PC-9 (cell line): ENCODE results near the gene EMILIN1. TPM values are rescaled to one million over a fixed set of nuclear protein-coding genes. Genes with fewer than 3 reads are reported as not detected.

Experiments
- BruUV-seq: library from RNA; stranded (reverse); fragments of 400-500 nt; replicated peaks from 2 replicates; lab custom pipeline; 2021; lab: Mats Ljungman, UMichigan
- CTCF ChIA-PET: fragments of 300-600 bp; sonication (Branson Sonifier 250); formaldehyde crosslinking; loops from one replicate; lab custom pipeline; 2022; ENCODE audit warnings: antibody characterized with exemption; lab: Charles Lee
- POLR2A ChIA-PET: fragments of 300-600 bp; sonication (Branson Sonifier 250); formaldehyde crosslinking; loops from one replicate; lab custom pipeline; 2022; ENCODE audit warnings: antibody characterized with exemption; ENCODE audit not compliant: unreplicated experiment; lab: Charles Lee
- DNase-seq, 2 experiments: peaks; one replicate each; pipeline versions ENCODE4 v3.0.0 to v3.0.0-alpha.2; 2015 to 2022; ENCODE audit warnings: mixed read lengths in 1 of 2
- H2AFZ ChIP-seq: fragments of 200-600 bp; sonication (generic); 2 replicates; pipeline ENCODE4 v1.8.1; 2017; ENCODE audit warnings: antibody characterized with exemption
- H3F3A ChIP-seq: fragments of 200-600 bp; sonication (generic); 2 replicates; pipeline ENCODE4 v1.8.1; 2017; ENCODE audit warnings: antibody characterized with exemption, mild to moderate bottlenecking, low read depth; ENCODE audit not compliant: insufficient read depth
- H3K27ac ChIP-seq: fragments of 200-600 bp; sonication (generic); 2 replicates; pipeline ENCODE4 v1.6.1; 2016; ENCODE audit warnings: mixed run types
- H3K27me3 ChIP-seq: fragments of 200-600 bp; sonication (generic); 2 replicates; pipeline ENCODE4 v1.6.1; 2016; ENCODE audit warnings: low read depth, mixed run types; ENCODE audit not compliant: insufficient read depth
- H3K36me3 ChIP-seq: fragments of 200-600 bp; sonication (generic); 2 replicates; pipeline ENCODE4 v1.6.1; 2016; ENCODE audit warnings: low read depth, mixed run types
- H3K4me1 ChIP-seq: fragments of 200-600 bp; sonication (generic); replicated peaks from 2 replicates; pipeline ENCODE4 v1.6.1; 2016; ENCODE audit warnings: mixed run types; ENCODE audit not compliant: insufficient read depth
- H3K4me2 ChIP-seq: fragments of 200-600 bp; sonication (generic); 2 replicates; pipeline ENCODE4 v1.6.1; 2017; ENCODE audit warnings: mixed run types
- H3K4me3 ChIP-seq: fragments of 200-600 bp; sonication (generic); 2 replicates; pipeline ENCODE4 v1.6.1; 2016; ENCODE audit warnings: mixed run types
- H3K79me2 ChIP-seq: fragments of 200-600 bp; sonication (generic); 2 replicates; pipeline ENCODE4 v1.6.1; 2017; ENCODE audit warnings: low read depth, mixed run types
- H3K9me2 ChIP-seq: fragments of 200-600 bp; sonication (generic); 2 replicates; pipeline ENCODE4 v1.8.1; 2017; ENCODE audit warnings: mild to moderate bottlenecking; ENCODE audit not compliant: insufficient read depth
- H3K9me3 ChIP-seq: fragments of 200-600 bp; sonication (generic); 2 replicates; pipeline ENCODE4 v1.8.1; 2016; ENCODE audit warnings: low read depth; ENCODE audit not compliant: insufficient read depth
- H4K20me1 ChIP-seq: fragments of 200-600 bp; sonication (generic); 2 replicates; pipeline ENCODE4 v1.8.1; 2017; ENCODE audit not compliant: insufficient read depth
- EZH2 ChIP-seq: fragments of 200-600 bp; sonication (generic); IDR thresholded peaks from 2 replicates; pipeline ENCODE4 v1.8.0; 2017; ENCODE audit warnings: antibody characterized with exemption, low read depth
- intact Hi-C: fragments of 100-400 bp; cut with micrococcal nuclease; formaldehyde crosslinking; loops from one replicate; pipeline ENCODE4 v1.10.0; 2022; ENCODE audit not compliant: unreplicated experiment
- total RNA-seq: library from RNA; stranded (reverse); gene quantifications from 2 replicates; pipeline ENCODE4 v1.2.3, GENCODE V29; 2021
- TF ChIP-seq, protein P1 (sequence below): fragments of 200-600 bp; sonication (generic); conservative IDR thresholded peaks from 2 replicates; pipeline ENCODE4 v1.6.1; 2017; ENCODE audit warnings: mixed run types, antibody characterized with exemption, mild to moderate bottlenecking, moderate library complexity

EMILIN1 gene
- total RNA-seq, 1 experiment from 2014 or later = 1.6 TPM

DNA sequence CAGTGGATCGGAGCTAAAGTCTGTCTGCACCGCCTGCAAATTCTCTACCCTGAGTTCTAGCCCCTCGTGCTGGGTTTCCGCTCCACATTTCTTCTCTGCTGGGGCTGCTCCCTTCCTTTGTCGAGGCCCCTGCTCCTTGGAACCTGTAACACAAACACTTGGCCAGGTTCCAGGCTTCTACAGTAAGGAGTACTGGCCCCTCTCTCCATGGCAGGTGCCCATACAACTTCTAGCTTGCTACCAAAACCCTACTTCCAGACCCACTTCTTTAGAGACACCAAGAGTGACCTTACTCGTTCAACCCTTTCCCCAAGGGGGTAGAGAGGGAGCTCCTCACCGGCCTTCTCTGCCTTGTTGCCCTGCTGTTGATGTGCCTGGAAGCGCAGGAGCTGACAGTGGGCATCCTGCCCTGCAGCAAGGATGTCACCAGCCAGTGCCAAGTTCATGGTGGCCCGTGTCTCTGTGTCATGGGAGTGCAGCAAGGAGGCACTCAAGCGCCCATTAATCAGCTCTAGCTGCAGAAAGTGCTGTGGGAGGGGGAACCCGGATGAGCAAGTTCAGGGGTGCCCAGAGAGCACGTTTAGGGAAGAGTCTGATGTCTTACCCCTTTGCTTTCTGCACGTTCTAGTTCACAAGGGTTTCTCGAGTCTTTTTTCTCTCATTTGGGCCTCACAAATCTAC is 54.9 kb downstream of the EMILIN1 start:
- Histone ChIP-seq H3K4me2 (peak overlapping the region; percentile 89), H3F3A (peaks cover 10% of the 10 kb centered on the region; the same call in 1 of the 2 replicates), H3K9me3 (no peaks in the 10 kb centered on the region), H3K36me3 (0 out of 2 replicates have a peak, but pooled peaks cover 8% of the 10 kb centered on the region), H2AFZ (no peak overlapping the region), H3K27me3 (no peaks in the 10 kb centered on the region), H3K4me1 (peaks cover 10% of the 10 kb centered on the region), H3K9me2 (no peaks in the 10 kb centered on the region), H4K20me1 (peaks cover 7% of the 10 kb centered on the region; the same call in 1 of the 2 replicates), H3K4me3 (peak overlapping the region; percentile 83), H3K27ac (no peak overlapping the region), H3K79me2 (peaks cover 19% of the 10 kb centered on the region)
- CTCF ChIA-PET = interaction anchor here (0.6 to 1.2 kb wide), 2 partner anchors 58 to 221 kb away, joined by 3 read pairs; no protein-coding TSS in a partner anchor
- intact Hi-C loops = loop anchor here (10.0 kb wide), 1 partner anchor 81 kb away; the partner anchor contains the start of genes ATRAID, CAD and SLC5A6
- BruUV-seq = TSS peak; percentile 66
- no peak for DNase-seq
- TF ChIP-seq EZH2 = no peak
- TF ChIP-seq, protein P1, sequence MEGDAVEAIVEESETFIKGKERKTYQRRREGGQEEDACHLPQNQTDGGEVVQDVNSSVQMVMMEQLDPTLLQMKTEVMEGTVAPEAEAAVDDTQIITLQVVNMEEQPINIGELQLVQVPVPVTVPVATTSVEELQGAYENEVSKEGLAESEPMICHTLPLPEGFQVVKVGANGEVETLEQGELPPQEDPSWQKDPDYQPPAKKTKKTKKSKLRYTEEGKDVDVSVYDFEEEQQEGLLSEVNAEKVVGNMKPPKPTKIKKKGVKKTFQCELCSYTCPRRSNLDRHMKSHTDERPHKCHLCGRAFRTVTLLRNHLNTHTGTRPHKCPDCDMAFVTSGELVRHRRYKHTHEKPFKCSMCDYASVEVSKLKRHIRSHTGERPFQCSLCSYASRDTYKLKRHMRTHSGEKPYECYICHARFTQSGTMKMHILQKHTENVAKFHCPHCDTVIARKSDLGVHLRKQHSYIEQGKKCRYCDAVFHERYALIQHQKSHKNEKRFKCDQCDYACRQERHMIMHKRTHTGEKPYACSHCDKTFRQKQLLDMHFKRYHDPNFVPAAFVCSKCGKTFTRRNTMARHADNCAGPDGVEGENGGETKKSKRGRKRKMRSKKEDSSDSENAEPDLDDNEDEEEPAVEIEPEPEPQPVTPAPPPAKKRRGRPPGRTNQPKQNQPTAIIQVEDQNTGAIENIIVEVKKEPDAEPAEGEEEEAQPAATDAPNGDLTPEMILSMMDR = no peak; the same call in 1 of the 2 replicates
- POLR2A ChIA-PET = no interaction called here

DNA sequence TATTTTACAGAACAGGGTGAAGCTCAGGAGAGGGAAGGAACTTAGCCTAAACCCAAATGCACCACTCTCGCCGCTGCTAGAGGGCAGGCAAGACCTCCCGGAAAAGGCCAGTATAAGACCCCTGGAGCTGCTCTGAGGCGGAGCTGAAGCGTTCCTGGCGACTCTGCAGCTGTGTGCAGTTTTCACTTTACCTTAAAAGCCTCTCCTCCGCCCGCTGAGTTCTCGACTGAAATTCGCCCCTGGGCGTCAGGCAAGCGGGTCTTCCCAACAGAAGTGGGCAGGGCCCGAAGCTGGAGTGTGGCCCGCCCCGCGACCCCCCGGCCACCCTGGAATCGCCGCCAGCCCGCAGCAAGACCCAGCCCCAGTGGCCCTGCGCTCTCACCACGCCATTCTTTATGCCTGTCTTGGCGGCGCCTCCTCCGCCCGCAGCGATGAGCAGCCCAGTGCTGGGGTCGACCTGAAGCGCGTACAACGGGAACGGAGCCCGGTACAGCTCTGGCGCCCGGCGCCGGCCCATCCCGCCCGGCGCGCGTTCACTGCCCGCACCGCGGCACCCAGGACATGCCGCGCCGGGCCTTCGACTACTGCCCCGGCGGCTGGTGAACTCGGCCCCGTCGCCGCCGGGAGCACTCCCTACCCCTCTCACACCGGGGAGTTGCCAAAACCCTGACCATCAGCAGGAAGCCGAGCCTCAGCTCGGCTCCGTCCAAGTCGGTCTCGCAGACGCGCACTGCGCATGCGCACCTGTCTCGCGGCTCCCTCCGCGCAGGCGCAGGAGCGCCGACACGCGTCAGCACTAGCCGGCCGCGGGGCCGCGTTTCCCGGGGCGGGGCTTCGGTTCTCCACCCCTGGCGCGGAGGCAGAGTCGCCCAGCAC is 55.7 kb downstream of the EMILIN1 start, which contains the start of gene PREB:
Gene PREB, minus strand, starts transcription at position 732 of the 876 bp plus-strand sequence. Its CDS starts 215 bp downstream, at position 517.
- Histone ChIP-seq H3K4me1 (peaks cover 10% of the 10 kb centered on the region), H3K9me3 (no peaks in the 10 kb centered on the region), H3K36me3 (0 out of 2 replicates have a peak, but pooled peaks cover 8% of the 10 kb centered on the region), H3K79me2 (peaks cover 19% of the 10 kb centered on the region), H2AFZ (peak within 1 kb of the TSS; percentile 94), H4K20me1 (peaks cover 7% of the 10 kb centered on the region; the same call in 1 of the 2 replicates), H3K4me3 (peak within 1 kb of the TSS; percentile 83), H3K27me3 (no peaks in the 10 kb centered on the region), H3F3A (peaks cover 10% of the 10 kb centered on the region; the same call in 1 of the 2 replicates), H3K9me2 (no peaks in the 10 kb centered on the region), H3K27ac (peak within 1 kb of the TSS; percentile 12; the same call in 1 of the 2 replicates), H3K4me2 (peak within 1 kb of the TSS; percentile 89)
- POLR2A ChIA-PET = no interaction called here
- intact Hi-C loops = loop anchor here (1.0 to 10.0 kb wide), 2 partner anchors 81 to 187 kb away; partner anchors contain the start of genes ATRAID, CAD and SLC5A6
- TF ChIP-seq, protein P1 = no peak; the same call in 1 of the 2 replicates
- CTCF ChIA-PET = interaction anchor here (0.6 to 1.2 kb wide), 3 partner anchors 57 to 335 kb away, joined by 3 to 4 read pairs (median 3); no protein-coding TSS in a partner anchor
- no TSS peak for BruUV-seq
- peak; percentile 88 to 99 for DNase-seq
